ENCODE data around the gene PLN. TPM values are rescaled to one million over a fixed set of nuclear protein-coding genes. Genes with fewer than 3 reads are reported as not detected.

The PLN gene
- polyA plus RNA-seq, 3 donors, result 0.28 TPM; not detected in 2

GRCh38 chr6:118606858-118607257 lies 58.8 kb downstream of the PLN start:
- peak overlapping the region in 1 of 7 donors; percentile 5 for H3K27ac Mint-ChIP-seq
- peaks cover 16 to 29% of the 10 kb centered on the region in 2 donors for H3K36me3 Mint-ChIP-seq

More at GRCh38 chr6:118606858-118607257, 58.8 kb downstream of the PLN start:
- Histone ChIP-seq H3K9ac (ENCODE audit: insufficient read depth, low read length, poor library complexity, severe bottlenecking) (no peak overlapping the region), H3K4me1 (ENCODE audit: control insufficient read depth in 1 of 2, insufficient read depth in 2 of 2, low read length in 2 of 2) (no peaks in the 10 kb centered on the region), H3K36me3 (replicated peaks in 1 of 2; ENCODE audit: control insufficient read depth in 1 of 2, insufficient read depth in 2 of 2, low read length in 2 of 2) (no peaks in the 10 kb centered on the region), H3K27me3 (ENCODE audit: control insufficient read depth in 2 of 2, insufficient read depth in 2 of 2, low read length in 2 of 2) (no peaks in the 10 kb centered on the region), H3K4me3 (replicated peaks in 1 of 3; ENCODE audit: low read depth in 2 of 3, low read length in 3 of 3) (no peak overlapping the region), H3K4me2 (replicated peaks; ENCODE audit: extremely low read depth, low read length, poor library complexity, severe bottlenecking) (no peak overlapping the region), H2AFZ (ENCODE audit: insufficient read depth, low read depth, low read length, poor library complexity, severe bottlenecking) (no peak overlapping the region), H3K79me2 (ENCODE audit: insufficient read depth, low read length) (peaks cover 23% of the 10 kb centered on the region), H3K9me3 (replicated peaks in 1 of 2; ENCODE audit: control insufficient read depth in 1 of 2, insufficient read depth in 1 of 2, low read length in 2 of 2) (no peaks in the 10 kb centered on the region), H4K20me1 (ENCODE audit: insufficient read depth, low read length) (peaks cover 100% of the 10 kb centered on the region), H3K27ac (ENCODE audit: low read depth in 1 of 2, low read length in 2 of 2) (no peak overlapping the region)
- Mint-ChIP-seq H3K4me3 (no peak overlapping the region), H3K27me3 (ENCODE audit: low read depth in 3 of 3) (peaks cover 0 to 1% (median 0%) of the 10 kb centered on the region in 3 donors), H3K4me1 (peaks cover 13% of the 10 kb centered on the region), H3K9me3 (peaks cover 0 to 7% (median 6%) of the 10 kb centered on the region in 7 donors)
- 100% methylated on average over 3 of the region's 5 CpGs for WGBS (ENCODE audit: insufficient coverage)
- no peak for DNase-seq
- intact Hi-C loops (cut with micrococcal nuclease), result no loop called here
- TF ChIP-seq, protein P1, sequence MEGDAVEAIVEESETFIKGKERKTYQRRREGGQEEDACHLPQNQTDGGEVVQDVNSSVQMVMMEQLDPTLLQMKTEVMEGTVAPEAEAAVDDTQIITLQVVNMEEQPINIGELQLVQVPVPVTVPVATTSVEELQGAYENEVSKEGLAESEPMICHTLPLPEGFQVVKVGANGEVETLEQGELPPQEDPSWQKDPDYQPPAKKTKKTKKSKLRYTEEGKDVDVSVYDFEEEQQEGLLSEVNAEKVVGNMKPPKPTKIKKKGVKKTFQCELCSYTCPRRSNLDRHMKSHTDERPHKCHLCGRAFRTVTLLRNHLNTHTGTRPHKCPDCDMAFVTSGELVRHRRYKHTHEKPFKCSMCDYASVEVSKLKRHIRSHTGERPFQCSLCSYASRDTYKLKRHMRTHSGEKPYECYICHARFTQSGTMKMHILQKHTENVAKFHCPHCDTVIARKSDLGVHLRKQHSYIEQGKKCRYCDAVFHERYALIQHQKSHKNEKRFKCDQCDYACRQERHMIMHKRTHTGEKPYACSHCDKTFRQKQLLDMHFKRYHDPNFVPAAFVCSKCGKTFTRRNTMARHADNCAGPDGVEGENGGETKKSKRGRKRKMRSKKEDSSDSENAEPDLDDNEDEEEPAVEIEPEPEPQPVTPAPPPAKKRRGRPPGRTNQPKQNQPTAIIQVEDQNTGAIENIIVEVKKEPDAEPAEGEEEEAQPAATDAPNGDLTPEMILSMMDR (IDR thresholded peaks at IDR 0.05), result no peak

Other genes starting within 250 kb of the PLN start
- 10 to 100 TPM; 14.9 to 38.3 (median 19.6) TPM for gene CEP85L, start 103.3 kb downstream of the PLN start, polyA plus RNA-seq

Measured in CD14-positive monocyte (primary cell).